Cardiac muscle cell (in vitro differentiated cells and primary cell): Measurements from ENCODE around the gene ARHGAP6. TPM values are rescaled to one million over a fixed set of nuclear protein-coding genes. Genes with fewer than 3 reads are reported as not detected.

Source experiments
- DNase-seq, 2 donors: peaks; one replicate each; pipeline versions ENCODE4 v3.0.0 to v3.0.0-alpha.2; 2010 to 2017; ENCODE audit warnings: low read depth in 1 of 2, low spot score in 1 of 2
- H3K27ac ChIP-seq: fragments of 200-600 bp; sonication (generic); 2 replicates; pipeline ENCODE4 v1.5.1; 2016
- H3K27me3 ChIP-seq: fragments of 200-600 bp; sonication (generic); 2 replicates; pipeline ENCODE4 v1.6.0; 2016; ENCODE audit warnings: control low read depth
- H3K36me3 ChIP-seq: fragments of 200-600 bp; sonication (generic); 2 replicates; pipeline ENCODE4 v1.5.1; 2016; ENCODE audit warnings: control low read depth
- H3K4me1 ChIP-seq: fragments of 200-600 bp; sonication (generic); 2 replicates; pipeline ENCODE4 v1.8.1; 2017; ENCODE audit warnings: low read depth, mild to moderate bottlenecking, mixed run types
- H3K4me3 ChIP-seq: fragments of 200-600 bp; sonication (generic); 2 replicates; pipeline ENCODE4 v1.5.1; 2016; ENCODE audit warnings: mild to moderate bottlenecking
- H3K9me3 ChIP-seq: fragments of 200-600 bp; sonication (generic); 2 replicates; pipeline ENCODE4 v1.5.1; 2017; ENCODE audit warnings: low read depth, mild to moderate bottlenecking, control low read depth
- polyA plus RNA-seq: library from polyadenylated mRNA; unstranded; fragments of >200 nt; fragmentation: Nextera tagmentation; extraction: Ambion mirVana; gene quantifications from 2 replicates; pipeline ENCODE4 v1.2.1, GENCODE V29; 2016
- total RNA-seq: library from RNA; depleted of rRNA; stranded (reverse); fragments of >200 nt; gene quantifications from 2 replicates; pipeline ENCODE4 v1.2.3, GENCODE V29; 2016
- TF ChIP-seq, protein P1 (sequence below): IDR thresholded peaks from 2 replicates; pipeline ENCODE4 v1.5.1; 2012; ENCODE audit warnings: low read depth, mild to moderate bottlenecking, low read length

The ARHGAP6 gene
- total and polyA plus RNA-seq, 2 experiments from 2014 or later = 10.5 to 45.0 TPM

DNA sequence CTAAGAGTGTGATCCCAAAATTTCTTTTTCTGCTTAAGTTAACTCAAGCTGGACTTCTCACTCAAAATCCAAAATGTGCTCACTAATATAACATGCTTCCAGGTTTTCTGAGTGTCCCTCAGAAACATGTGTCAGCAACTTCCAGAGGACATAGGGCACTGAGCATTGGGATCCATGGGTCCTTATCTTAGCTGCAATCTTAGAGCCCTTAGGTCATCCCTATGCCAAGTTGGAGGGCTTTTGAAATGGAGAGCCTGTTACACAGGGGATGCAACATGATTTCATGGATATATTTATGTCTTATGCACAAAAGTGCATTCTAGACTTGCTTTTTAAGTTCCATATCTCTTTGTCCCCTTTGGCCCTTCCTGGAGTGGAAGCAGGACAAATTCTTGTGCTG lies 566.3 kb downstream of the ARHGAP6 start:
- Histone ChIP-seq H3K4me1 (peaks cover 15% of the 10 kb centered on the region), H3K4me3 (no peak overlapping the region), H3K27ac (peak overlapping the region; percentile 23), H3K27me3 (no peaks in the 10 kb centered on the region), H3K36me3 (no peaks in the 10 kb centered on the region), H3K9me3 (no peaks in the 10 kb centered on the region)
- DNase-seq = no peak
- TF ChIP-seq, protein P1, sequence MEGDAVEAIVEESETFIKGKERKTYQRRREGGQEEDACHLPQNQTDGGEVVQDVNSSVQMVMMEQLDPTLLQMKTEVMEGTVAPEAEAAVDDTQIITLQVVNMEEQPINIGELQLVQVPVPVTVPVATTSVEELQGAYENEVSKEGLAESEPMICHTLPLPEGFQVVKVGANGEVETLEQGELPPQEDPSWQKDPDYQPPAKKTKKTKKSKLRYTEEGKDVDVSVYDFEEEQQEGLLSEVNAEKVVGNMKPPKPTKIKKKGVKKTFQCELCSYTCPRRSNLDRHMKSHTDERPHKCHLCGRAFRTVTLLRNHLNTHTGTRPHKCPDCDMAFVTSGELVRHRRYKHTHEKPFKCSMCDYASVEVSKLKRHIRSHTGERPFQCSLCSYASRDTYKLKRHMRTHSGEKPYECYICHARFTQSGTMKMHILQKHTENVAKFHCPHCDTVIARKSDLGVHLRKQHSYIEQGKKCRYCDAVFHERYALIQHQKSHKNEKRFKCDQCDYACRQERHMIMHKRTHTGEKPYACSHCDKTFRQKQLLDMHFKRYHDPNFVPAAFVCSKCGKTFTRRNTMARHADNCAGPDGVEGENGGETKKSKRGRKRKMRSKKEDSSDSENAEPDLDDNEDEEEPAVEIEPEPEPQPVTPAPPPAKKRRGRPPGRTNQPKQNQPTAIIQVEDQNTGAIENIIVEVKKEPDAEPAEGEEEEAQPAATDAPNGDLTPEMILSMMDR = no peak

DNA sequence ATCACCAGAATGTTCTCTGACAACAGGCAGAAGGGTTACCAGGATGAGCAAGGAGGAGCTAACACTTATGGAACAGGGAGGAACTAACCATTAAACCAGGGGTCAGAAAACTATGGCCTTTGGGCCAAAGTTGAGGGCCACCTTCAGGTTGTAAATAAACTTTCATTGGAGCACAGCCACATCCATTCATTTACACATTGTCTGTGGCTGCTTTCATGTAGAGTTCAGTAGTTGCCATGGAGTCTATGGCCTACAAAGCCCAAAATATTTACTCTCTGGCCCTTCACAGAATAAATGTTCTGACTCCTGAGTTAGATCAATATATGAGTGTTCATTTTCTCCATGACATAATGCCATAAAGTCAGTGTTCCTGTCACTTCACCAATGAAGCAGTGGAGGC lies 567.8 kb downstream of the ARHGAP6 start:
- H3K4me1 ChIP-seq = peaks cover 15% of the 10 kb centered on the region
- H3K4me3 ChIP-seq = no peak overlapping the region
- H3K27ac ChIP-seq = no peak overlapping the region
- H3K36me3 ChIP-seq = no peaks in the 10 kb centered on the region
- no peaks in the 10 kb centered on the region for H3K27me3 ChIP-seq
- no peaks in the 10 kb centered on the region for H3K9me3 ChIP-seq
- TF ChIP-seq, protein P1 = no peak
- no peak for DNase-seq

DNA sequence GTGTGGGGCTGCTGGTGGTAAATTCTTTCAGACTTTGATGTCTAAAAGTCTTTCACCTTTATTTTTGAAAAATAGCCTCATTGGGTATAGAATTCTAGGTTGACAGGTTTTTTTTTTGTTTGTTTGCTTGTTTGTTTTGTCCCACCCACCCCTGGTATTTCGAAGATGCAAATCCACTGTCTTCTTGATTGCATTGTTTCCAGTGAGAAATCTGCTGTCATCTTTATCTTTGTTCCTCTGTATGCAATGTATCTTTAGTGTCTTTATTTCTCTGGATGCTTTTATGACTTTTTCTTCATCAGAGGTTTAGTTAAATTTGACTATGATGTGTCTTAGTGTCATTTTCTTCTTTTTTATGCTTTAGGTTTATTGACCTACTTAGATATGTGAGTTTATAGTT lies 575.9 kb downstream of the ARHGAP6 start:
- TF ChIP-seq, protein P1 = no peak
- no peaks in the 10 kb centered on the region for H3K36me3 ChIP-seq
- no peaks in the 10 kb centered on the region for H3K9me3 ChIP-seq
- H3K27me3 ChIP-seq = no peaks in the 10 kb centered on the region
- no peak overlapping the region for H3K27ac ChIP-seq
- peaks cover 6% of the 10 kb centered on the region for H3K4me1 ChIP-seq
- no peak for DNase-seq
- H3K4me3 ChIP-seq = no peak overlapping the region

Other genes starting within 250 kb of the ARHGAP6 start
- gene MSL3, start 92.3 kb upstream of the ARHGAP6 start, total RNA-seq = 14.2 and 15.4 TPM in 2 replicates
- 11.7 and 16.4 TPM in 2 replicates for gene MSL3, start 92.3 kb upstream of the ARHGAP6 start, polyA plus RNA-seq